HepG2 (cell line): ENCODE data around the gene GALP. TPM values are rescaled to one million over a fixed set of nuclear protein-coding genes. Genes with fewer than 3 reads are reported as not detected.

Source experiments
- HDAC1 ChIP-seq: sonication (generic); formaldehyde crosslinking; IDR thresholded peaks from 2 replicates; pipeline ENCODE4 v1.5.1; 2020; ENCODE audit warnings: mild to moderate bottlenecking, missing genetic modification reagents
- KMT2B ChIP-seq: IDR thresholded peaks from 2 replicates; pipeline ENCODE4 v1.6.1; 2016; ENCODE audit warnings: missing genetic modification reagents, missing compliant biosample characterization
- MED1 ChIP-seq: sonication (generic); formaldehyde crosslinking; IDR thresholded peaks from 2 replicates; pipeline ENCODE4 v1.4.0; 2020; ENCODE audit warnings: missing genetic modification reagents
- PHF8 ChIP-seq: sonication (generic); formaldehyde crosslinking; IDR thresholded peaks from 2 replicates; pipeline ENCODE4 v1.5.0; 2020; ENCODE audit warnings: missing genetic modification reagents
- RARG ChIP-seq: sonication (generic); formaldehyde crosslinking; IDR thresholded peaks from 2 replicates; pipeline ENCODE4 v1.4.0; 2020; ENCODE audit warnings: low read depth, mild to moderate bottlenecking, missing genetic modification reagents
- SATB2 ChIP-seq: sonication (generic); formaldehyde crosslinking; IDR thresholded peaks from 2 replicates; pipeline ENCODE4 v1.5.0; 2020; ENCODE audit warnings: missing genetic modification reagents
- SMAD3 ChIP-seq: sonication (generic); formaldehyde crosslinking; IDR thresholded peaks from 2 replicates; pipeline ENCODE4 v1.4.0; 2020; ENCODE audit warnings: missing genetic modification reagents
- YEATS2 ChIP-seq: sonication (generic); formaldehyde crosslinking; IDR thresholded peaks from 2 replicates; pipeline ENCODE4 v1.4.0; 2020; ENCODE audit warnings: missing genetic modification reagents, borderline replicate concordance
- ZKSCAN8 ChIP-seq: IDR thresholded peaks from 2 replicates; pipeline ENCODE4 v1.6.1; 2016; ENCODE audit warnings: borderline replicate concordance, missing genetic modification reagents, missing compliant biosample characterization
- ZNF12 ChIP-seq: sonication (generic); formaldehyde crosslinking; IDR thresholded peaks from 2 replicates; pipeline ENCODE4 v1.5.0; 2020; ENCODE audit warnings: missing genetic modification reagents
- ZNF557 ChIP-seq: sonication (generic); formaldehyde crosslinking; IDR thresholded peaks from 2 replicates; pipeline ENCODE4 v1.4.0; 2020; ENCODE audit warnings: missing genetic modification reagents
- ZNF674 ChIP-seq: sonication (generic); formaldehyde crosslinking; IDR thresholded peaks from 2 replicates; pipeline ENCODE4 v1.5.0; 2020; ENCODE audit warnings: low read depth, mild to moderate bottlenecking, missing genetic modification reagents
- ZNF777 ChIP-seq: sonication (generic); formaldehyde crosslinking; IDR thresholded peaks from 2 replicates; pipeline ENCODE4 v1.4.0; 2020; ENCODE audit warnings: missing genetic modification reagents
- ZNF781 ChIP-seq: sonication (generic); formaldehyde crosslinking; IDR thresholded peaks from 2 replicates; pipeline ENCODE4 v1.5.1; 2020; ENCODE audit warnings: borderline replicate concordance, mild to moderate bottlenecking, missing genetic modification reagents; ENCODE audit errors: not compliant biosample characterization
- polyA plus RNA-seq, 8 experiments: library from polyadenylated mRNA; depleted of rRNA in 3 of 8; stranded (reverse) in 7 of 8; unstranded in 1 of 8; fragments of >200 nt; fragmentation: Illumina TruSeq in 4 of 8; extraction: Trizol in 4 of 8; gene quantifications; 2 replicates each; pipeline versions ENCODE4 v1.2.1 to v1.2.3, GENCODE V29; 2011 to 2016; ENCODE audit warnings: low read depth in 4 of 8, missing spikeins in 1 of 8, mixed read lengths in 1 of 8; ENCODE audit not compliant: insufficient read depth in 1 of 8
- total RNA-seq, 5 experiments: library from RNA; depleted of rRNA; stranded (reverse); fragments of >200 nt; fragmentation: Illumina TruSeq; extraction: Trizol; gene quantifications; 2 replicates each; pipeline ENCODE4 v1.2.3, GENCODE V29; 2016; ENCODE audit warnings: low read depth in 1 of 5
- TF ChIP-seq, protein P1 (sequence below): sonication (generic); formaldehyde crosslinking; IDR thresholded peaks from 2 replicates; pipeline ENCODE4 v1.4.0; 2020; ENCODE audit warnings: missing genetic modification reagents, mild to moderate bottlenecking, borderline replicate concordance
- TF ChIP-seq, protein P2 (sequence below): sonication (generic); formaldehyde crosslinking; IDR thresholded peaks from 2 replicates; pipeline ENCODE4 v1.4.0; 2020; ENCODE audit warnings: missing genetic modification reagents, low read depth, mild to moderate bottlenecking, borderline replicate concordance
- TF ChIP-seq, protein P3 (sequence below): sonication (generic); formaldehyde crosslinking; IDR thresholded peaks from 2 replicates; pipeline ENCODE4 v1.5.1; 2020; ENCODE audit warnings: missing genetic modification reagents, mild to moderate bottlenecking, borderline replicate concordance
- TF ChIP-seq, protein P4 (sequence below): sonication (generic); formaldehyde crosslinking; IDR thresholded peaks from 2 replicates; pipeline ENCODE4 v1.4.0; 2020; ENCODE audit warnings: low read depth, mild to moderate bottlenecking, missing genetic modification reagents
- TF ChIP-seq, protein P5 (sequence below): sonication (generic); formaldehyde crosslinking; IDR thresholded peaks from 2 replicates; pipeline ENCODE4 v1.4.0; 2020; ENCODE audit warnings: missing genetic modification reagents, borderline replicate concordance

Gene GALP
- total and polyA plus RNA-seq, 2 of the 13 experiments (the other 11 are each of a cell fraction or from before 2014, with no cell fraction given): not detected

DNA sequence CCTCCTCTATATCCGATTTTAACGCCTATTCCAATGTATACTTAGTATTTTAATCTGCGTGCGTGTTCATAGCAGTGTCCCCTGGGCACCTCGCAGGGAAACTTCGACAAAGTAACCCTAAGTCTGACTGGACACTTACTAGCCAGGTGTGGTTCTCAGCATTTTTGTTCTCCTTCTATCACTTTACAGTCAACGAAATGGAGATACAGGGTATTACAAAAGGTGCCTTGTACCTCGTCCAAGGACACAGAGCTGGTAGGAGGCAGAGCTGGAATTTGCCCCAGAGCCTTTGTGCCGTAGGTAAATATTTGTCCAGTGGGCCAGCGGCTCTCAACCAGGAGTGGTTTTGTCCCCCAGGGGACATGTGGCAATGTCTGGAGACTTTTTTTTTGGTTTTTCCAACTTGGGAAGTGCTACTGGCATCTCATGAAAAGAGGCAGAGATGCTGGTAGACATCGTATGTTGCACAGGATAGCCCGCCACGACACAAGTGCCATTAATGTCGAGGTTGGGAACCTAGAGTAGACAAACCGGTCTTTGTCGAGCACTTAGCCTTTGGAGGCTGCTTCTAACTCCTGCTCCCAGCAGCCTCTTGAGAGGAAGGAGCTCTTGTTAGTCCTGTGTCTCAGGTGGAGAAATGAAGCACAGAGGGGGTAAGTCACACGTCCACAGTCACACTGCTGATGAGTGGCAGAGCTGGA, 33.6 kb upstream of the GALP start (continued):
- TF ChIP-seq YEATS2 (CRISPR knock-in tag) (no peak), ZNF557 (no peak), ZNF674 (no peak), ZNF12 (CRISPR knock-in tag) (no peak), HDAC1 (peak; percentile 81), MED1 (peak; percentile 93), ZNF777 (CRISPR knock-in tag) (no peak), ZNF781 (CRISPR knock-in tag) (no peak), SMAD3 (CRISPR knock-in tag) (no peak; the same call in 1 of the 2 replicates), SATB2 (CRISPR knock-in tag) (no peak), KMT2B (peak; percentile 49; the same call in 1 of the 2 replicates), ZKSCAN8 (CRISPR knock-in tag) (0 out of 2 replicates have a peak, but pooled peaks have one; percentile 39), RARG (no peak), PHF8 (CRISPR knock-in tag) (0 out of 2 replicates have a peak, but pooled peaks have one; percentile 37)
- TF ChIP-seq, protein P1, sequence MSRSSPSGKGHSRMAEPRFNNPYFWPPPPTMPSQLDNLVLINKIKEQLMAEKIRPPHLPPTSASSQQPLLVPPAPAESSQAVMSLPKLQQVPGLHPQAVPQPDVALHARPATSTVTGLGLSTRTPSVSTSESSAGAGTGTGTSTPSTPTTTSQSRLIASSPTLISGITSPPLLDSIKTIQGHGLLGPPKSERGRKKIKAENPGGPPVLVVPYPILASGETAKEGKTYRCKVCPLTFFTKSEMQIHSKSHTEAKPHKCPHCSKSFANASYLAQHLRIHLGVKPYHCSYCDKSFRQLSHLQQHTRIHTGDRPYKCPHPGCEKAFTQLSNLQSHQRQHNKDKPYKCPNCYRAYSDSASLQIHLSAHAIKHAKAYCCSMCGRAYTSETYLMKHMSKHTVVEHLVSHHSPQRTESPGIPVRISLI: peak; percentile 97
- TF ChIP-seq, protein P2, sequence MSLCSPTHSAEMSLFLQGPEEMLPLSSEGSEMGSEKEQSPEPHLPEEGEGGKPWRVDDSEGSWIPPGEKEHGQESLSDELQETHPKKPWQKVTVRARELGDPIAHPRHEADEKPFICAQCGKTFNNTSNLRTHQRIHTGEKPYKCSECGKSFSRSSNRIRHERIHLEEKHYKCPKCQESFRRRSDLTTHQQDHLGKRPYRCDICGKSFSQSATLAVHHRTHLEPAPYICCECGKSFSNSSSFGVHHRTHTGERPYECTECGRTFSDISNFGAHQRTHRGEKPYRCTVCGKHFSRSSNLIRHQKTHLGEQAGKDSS (CRISPR knock-in tag): peak; percentile 19; the same call in 1 of the 2 replicates
- TF ChIP-seq, protein P3, sequence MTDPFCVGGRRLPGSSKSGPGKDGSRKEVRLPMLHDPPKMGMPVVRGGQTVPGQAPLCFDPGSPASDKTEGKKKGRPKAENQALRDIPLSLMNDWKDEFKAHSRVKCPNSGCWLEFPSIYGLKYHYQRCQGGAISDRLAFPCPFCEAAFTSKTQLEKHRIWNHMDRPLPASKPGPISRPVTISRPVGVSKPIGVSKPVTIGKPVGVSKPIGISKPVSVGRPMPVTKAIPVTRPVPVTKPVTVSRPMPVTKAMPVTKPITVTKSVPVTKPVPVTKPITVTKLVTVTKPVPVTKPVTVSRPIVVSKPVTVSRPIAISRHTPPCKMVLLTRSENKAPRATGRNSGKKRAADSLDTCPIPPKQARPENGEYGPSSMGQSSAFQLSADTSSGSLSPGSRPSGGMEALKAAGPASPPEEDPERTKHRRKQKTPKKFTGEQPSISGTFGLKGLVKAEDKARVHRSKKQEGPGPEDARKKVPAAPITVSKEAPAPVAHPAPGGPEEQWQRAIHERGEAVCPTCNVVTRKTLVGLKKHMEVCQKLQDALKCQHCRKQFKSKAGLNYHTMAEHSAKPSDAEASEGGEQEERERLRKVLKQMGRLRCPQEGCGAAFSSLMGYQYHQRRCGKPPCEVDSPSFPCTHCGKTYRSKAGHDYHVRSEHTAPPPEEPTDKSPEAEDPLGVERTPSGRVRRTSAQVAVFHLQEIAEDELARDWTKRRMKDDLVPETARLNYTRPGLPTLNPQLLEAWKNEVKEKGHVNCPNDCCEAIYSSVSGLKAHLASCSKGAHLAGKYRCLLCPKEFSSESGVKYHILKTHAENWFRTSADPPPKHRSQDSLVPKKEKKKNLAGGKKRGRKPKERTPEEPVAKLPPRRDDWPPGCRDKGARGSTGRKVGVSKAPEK (CRISPR knock-in tag): no peak
- TF ChIP-seq, protein P4, sequence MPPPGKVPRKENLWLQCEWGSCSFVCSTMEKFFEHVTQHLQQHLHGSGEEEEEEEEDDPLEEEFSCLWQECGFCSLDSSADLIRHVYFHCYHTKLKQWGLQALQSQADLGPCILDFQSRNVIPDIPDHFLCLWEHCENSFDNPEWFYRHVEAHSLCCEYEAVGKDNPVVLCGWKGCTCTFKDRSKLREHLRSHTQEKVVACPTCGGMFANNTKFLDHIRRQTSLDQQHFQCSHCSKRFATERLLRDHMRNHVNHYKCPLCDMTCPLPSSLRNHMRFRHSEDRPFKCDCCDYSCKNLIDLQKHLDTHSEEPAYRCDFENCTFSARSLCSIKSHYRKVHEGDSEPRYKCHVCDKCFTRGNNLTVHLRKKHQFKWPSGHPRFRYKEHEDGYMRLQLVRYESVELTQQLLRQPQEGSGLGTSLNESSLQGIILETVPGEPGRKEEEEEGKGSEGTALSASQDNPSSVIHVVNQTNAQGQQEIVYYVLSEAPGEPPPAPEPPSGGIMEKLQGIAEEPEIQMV (CRISPR knock-in tag): no peak
- TF ChIP-seq, protein P5, sequence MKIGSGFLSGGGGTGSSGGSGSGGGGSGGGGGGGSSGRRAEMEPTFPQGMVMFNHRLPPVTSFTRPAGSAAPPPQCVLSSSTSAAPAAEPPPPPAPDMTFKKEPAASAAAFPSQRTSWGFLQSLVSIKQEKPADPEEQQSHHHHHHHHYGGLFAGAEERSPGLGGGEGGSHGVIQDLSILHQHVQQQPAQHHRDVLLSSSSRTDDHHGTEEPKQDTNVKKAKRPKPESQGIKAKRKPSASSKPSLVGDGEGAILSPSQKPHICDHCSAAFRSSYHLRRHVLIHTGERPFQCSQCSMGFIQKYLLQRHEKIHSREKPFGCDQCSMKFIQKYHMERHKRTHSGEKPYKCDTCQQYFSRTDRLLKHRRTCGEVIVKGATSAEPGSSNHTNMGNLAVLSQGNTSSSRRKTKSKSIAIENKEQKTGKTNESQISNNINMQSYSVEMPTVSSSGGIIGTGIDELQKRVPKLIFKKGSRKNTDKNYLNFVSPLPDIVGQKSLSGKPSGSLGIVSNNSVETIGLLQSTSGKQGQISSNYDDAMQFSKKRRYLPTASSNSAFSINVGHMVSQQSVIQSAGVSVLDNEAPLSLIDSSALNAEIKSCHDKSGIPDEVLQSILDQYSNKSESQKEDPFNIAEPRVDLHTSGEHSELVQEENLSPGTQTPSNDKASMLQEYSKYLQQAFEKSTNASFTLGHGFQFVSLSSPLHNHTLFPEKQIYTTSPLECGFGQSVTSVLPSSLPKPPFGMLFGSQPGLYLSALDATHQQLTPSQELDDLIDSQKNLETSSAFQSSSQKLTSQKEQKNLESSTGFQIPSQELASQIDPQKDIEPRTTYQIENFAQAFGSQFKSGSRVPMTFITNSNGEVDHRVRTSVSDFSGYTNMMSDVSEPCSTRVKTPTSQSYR (CRISPR knock-in tag): peak; percentile 85; the same call in 1 of the 2 replicates
